NCI-H2029 (cell line): ENCODE data around the gene MKX.
"Not testable (repeated sequence)": the region's sequence is repeated elsewhere in the genome, so short reads cannot be mapped to it uniquely, and the experiment has no call there.

Experiments
- DNase-seq: peaks from one replicate; lab custom pipeline; 2025; lab: John Stamatoyannopoulos, UW

The MKX gene

DNA sequence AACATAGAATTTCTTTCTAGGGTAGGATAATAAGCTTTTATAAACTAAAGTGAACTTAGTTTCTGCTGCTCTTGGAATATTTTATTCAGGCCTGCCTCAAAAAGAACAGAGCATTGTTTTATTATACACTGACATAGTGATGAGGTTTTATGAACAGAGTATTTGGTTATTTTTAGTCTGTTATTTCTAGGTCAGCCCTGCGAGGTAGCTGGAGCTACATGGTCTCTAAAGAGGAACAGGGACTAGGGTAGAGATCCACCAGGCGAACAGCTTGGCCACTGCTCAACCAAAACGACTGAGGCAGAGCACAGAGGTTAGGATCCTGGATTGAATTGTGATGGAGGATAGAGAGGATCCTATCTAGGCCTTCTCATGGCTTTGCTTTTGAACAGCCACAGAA, 53.0 kb downstream of the MKX start:
- no peak for DNase-seq

DNA sequence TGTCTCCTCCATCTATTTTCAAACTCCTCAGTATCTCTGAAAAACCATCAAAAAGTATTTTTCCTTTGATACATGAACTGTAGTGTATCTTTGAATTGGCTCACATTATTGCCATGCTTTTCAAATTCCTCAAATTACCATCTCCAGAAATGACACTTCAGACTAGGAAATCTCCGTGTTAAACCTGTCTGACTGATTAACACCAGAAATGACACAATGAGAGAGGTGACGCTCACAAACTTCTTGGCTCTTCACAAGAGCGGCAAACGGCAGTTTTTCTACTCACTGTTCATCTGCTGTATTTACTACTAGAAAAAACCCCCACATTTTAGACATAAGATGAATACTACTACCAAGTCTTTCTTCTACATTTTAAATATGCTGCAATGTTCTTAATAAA, 56.6 kb downstream of the MKX start:
- no peak for DNase-seq

DNA sequence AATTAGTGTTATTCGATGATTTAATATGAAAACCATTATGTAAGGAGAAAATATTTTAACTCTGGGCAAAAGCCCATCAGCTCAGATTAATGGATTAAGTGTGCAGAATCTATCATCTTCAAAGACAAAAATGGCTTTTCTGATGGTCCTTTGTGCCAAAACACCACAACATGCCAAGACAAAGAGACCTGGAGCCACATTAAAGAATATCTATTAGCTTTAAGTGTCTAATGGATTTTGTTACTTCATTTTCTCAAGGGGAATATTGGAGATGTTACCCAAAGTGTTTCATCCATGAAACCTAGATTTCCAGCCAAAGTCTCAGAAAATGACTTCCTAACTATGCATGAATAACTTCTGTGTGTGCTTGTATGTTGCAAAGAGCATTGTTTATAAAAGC, 57.3 kb downstream of the MKX start:
- no peak for DNase-seq

DNA sequence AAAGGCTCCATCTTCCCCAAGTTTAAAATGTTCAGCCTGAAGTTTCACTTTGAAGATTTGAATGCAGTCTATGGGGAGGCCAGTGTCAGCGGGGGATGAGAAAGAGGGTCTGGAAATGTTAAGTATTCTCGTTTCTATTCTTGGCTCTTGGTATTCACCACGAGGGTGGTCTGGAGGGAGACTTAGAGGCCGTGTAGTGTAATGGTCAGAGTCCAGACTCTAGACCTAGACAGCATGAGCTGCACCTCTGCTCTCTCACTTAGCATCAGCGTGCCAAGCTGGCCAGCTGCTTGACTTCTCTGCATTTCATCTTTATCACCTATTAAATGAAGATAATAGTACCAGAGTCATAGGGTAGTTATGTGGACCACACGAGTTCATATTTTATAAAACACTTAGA, 57.9 kb downstream of the MKX start:
- no peak for DNase-seq

DNA sequence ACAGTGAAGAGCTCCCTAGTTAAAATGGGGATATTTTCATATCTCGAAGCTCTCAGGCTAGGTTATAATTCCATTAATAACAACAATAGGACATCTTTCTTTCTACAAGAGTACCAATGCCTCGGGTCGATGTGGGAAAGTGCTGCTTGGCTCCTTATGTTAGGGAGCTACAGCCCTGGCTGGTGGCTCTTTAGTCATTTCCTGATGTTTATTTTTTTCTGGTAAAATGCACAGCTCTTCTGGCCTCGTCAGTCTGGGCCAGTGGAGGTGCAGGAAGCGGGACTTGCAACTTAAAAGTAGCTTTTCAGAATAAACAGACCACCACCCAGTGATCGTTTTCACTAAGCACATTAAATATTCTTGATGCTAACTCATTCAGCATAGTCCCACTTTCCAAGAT, 58.3 kb downstream of the MKX start:
- no peak for DNase-seq

DNA sequence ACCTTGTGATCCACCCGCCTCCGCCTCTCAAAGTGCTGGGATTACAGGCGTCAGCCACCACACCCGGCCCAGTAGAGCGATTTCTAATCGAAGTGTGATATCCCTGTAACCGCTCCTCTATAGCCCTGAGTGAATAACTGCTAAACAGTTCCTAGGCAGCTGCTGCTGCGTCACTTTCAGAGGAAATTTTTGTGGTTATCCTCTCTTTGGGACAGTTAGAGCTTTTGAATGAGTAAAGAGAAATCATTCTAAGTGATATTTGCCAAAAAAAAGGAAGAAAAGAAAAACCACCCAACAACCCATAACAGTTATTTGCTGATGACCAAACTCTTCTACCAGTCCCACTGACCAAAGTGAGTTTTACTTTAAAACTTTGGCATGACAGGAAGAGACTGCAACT, 59.9 kb downstream of the MKX start:
- no peak for DNase-seq

DNA sequence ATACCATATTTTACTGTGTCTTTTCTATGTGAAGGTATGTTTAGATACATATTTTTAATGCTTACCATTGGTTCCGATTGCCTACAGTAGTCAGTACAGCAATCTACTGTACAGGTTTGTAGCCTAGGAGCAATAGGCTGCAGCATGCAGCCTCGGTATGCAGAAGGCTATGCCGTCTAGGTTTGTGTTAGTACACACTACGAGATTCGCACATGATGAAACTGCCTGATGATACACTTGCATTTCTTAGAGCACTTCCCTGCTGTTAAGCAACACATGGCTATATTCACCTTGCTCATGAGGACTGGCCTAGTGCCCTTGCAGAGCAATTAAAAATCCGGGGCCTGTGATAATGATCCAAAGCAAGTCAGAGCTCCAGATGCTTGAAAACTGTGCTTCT, 62.4 kb downstream of the MKX start:
- DNase-seq, result no peak

DNA sequence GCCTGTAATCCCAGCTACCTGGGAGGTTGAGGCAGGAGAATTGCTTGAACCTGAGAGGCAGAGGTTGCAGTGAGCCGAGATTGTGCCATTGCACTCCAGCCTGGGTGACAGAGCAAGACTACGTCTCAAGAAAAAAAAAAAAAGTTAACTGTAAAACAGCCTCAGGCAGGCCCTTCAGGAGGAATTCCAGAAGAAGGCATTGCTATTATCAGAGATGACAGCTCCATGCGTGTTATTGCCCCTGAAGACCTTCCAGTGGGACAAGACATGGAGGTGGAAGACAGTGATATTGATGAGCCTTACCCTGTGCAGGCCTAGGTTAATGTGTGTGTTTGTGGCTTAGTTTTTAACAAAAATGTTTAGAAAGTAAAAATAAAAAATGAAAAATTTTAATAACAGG, 63.8 kb downstream of the MKX start:
- DNase-seq, result not testable (repeated sequence)

DNA sequence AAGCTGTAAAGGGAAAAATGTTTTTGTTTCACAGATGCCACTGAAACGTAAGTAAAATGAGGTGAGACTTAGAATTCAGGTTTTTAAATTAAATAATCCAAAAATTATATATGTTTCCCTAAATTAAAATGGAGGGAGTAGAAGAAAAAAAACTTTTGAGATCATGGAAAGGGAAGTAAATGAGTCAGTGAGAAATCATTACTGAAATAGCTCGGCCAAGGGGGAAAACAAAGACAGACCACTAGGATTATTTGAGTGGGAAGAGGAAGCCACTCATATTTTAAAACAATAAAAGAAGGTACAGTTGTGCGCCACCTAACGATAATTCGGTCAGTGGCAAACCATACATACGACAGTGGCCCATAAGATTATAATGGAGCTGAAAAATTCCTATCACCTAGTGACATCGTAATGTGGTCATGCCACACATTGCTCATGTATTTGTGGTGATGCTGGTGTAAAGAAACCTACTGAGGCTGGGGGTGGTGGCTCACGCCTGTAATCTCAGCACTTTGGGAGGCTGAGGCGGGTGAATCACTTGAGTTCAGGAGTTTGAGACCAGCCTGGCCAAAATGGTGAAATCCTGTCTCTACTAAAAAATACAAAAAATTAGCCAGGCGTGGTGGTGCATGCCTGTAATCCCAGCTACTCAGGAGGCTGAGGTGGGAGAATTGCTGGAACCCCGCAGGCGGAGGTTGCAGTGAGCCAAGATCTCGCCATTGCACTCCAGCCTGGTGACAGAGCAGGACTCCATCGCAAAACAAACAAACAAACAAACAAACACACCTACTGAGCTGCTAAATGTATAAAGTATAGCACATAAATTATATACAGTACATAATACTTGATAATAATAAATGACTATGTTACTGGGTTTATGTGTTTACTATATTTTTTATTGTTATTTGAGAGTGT, 64.7 kb downstream of the MKX start:
- no peak for DNase-seq

DNA sequence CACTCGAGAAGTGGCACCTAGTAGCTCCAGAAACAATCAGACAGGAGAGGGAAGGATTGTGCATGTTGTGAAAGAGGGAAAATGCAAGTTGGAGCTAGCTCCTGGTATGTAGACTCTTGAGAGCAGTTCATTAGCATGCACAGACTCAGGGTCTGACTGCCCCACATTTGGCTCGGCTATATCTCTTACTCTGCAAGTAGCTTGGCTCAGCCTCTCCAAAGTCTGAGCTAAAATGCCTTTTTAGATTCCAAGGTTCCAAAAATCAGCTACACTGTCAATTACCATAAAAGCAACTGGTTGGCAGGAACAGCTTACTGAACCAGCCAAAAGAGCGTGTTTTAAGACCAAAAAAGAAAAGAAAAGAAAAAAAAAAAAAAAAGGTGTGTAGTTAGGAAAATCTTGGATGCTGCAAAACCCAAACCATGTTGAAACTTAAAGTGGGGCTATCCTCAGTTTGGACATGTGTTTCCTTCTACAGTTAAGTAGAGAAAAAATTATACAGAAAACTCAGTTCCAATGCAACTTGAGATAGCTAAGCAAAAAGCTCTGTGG, 65.5 kb downstream of the MKX start:
- DNase-seq, result no peak

DNA sequence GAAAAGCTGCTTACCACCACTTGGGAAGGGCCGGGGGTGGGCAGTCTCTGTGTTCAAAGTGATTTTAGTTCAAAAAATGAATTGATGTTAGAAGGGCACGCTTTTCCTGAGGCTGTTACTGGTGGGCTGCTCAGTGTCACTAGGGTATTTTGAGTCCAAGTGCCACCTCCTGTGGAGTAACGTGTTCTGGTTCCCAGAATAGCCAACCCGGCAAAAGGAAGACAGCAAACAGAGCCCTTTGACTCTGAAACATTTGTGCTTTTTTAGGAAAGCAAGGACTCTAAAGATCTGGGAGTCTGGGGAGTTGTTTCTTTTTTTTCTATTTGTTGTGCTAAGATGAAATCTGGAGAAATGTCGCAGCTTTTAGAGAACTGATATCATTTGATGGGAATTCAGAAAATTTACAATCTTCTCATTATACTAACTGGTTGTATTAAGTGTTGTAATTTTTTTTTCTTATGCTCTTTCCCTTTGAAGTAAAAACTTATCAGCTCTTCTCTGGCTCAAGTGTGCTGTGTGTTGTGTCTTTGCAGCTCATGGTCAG, 66.2 kb downstream of the MKX start:
- no peak for DNase-seq

DNA sequence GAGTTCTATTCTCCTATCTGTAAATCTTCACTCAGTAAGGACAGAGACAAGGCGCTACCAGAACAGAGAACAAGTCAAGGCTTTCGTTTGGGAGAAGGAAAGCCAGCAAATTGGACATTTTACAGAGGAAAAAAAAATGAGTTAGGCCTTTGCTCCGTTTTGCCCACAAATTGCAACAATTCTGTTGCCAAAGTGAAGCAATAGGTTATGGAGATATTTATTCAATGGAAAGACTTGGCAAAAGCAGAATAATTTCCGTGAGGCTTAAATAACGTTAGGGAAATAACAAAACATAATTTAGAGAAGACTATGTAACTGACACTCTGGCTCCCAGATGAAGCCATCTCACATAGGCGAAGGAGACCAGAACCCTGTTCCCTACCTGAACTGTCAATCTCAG, 67.5 kb downstream of the MKX start:
- no peak for DNase-seq

DNA sequence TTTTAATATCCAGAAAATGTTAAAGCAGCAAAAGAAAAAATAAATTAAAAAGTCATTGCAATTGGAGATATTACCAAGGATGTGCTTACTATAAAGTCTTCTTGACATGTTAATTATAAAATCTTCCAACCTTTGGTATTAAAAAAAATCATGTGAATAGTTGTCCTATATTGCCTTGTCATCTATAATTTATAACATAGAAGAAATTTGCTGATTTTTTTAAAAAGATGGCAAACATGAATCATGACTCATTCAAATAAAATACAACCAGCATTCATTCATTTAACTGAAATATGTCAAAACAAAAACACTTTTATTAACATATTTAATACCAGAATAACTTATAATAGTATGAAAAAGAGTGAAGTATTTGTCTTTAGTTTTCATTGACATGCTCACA, 72.6 kb downstream of the MKX start:
- DNase-seq, result no peak

DNA sequence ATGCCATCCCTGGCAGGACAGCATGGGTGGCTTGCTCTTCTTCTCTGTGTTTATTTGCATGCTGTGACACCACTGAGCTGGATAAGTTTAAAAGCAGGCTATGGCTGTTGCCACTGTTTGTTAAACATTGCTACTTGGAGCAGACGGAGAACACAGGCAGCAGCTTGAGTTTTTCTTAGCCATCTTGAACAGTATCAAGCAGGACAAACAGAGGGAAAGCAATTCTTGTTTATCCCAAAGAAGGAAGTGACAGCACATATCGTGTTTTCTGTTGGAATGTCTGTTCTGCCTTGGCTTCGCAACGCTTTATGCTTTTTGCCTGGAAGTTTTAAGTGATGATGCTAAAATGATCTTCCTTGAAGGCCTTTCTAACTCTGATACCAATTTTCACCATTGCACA, 73.8 kb downstream of the MKX start:
- no peak for DNase-seq

DNA sequence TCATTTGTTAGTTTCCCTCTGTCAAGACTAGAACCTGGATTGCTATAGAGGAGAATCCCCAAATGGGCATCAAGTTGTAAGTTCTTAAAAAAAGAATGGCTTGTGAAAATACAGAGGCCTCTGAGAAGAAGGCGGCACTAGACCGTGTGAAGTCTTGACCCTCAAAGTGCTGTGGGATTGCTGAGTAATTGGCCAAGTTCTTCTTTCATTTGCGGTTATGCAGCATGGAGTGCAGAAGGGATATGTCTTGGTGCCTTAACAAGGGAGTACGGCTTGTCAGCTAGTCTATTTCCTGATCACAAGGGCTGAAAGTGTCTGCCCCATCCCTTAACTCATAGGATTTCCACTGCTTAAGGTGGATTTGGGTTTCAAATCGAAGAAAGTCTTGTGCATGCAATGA, 81.2 kb downstream of the MKX start:
- no peak for DNase-seq

DNA sequence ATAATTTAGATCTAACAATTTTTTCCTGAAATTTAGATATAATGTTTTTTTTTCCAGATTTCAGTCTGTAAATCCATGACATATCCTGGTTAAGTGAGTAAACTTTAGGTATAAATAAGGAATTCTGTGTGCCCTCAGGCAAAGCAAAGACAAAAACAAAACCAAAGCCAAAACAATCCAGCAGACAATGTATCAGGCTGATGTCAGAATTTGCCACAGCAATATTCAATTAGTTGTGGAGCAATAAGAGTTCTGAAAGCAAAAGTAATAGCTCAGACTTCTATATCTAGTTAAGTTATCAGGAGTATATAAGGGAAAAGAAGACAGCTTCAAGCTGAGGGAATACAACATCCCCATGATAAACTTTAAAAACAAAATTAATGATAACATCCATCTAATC, 82.0 kb downstream of the MKX start:
- no peak for DNase-seq

DNA sequence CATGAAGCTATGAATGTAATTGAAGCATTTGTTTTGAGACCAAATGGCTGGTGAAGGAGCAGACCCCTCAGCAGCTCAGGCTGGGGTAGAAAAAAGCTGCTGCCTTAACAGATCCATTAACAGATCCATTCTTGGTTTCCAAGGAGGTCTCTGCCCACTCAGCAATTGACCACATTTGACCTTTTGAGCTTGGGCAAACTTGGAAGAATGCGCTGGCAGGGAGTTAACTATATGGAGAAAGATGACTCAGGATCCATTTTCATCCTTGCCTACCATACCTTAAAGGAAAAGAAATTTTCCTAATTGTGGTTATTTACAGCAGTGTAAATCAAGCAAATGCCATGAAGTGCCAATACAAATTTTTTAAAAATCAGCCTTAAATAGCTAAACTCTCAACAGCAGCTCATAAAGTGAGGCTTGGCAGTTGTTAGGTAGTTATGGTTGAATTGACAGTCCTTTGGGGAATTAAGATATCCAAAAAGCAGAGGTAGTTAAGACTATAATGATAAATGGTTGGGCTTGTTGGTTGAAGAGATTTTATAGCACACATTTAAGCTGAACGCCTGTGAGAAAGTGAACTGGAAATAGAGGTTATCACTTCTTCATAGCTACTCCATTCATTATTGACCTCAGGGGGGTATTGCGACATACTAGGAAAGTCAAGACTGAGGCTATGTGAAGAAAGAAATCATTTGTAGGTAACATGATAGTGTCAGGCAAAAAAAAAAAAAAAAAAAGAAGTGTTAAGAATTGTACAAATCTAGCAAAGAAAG, 83.9 kb downstream of the MKX start:
- no peak for DNase-seq

DNA sequence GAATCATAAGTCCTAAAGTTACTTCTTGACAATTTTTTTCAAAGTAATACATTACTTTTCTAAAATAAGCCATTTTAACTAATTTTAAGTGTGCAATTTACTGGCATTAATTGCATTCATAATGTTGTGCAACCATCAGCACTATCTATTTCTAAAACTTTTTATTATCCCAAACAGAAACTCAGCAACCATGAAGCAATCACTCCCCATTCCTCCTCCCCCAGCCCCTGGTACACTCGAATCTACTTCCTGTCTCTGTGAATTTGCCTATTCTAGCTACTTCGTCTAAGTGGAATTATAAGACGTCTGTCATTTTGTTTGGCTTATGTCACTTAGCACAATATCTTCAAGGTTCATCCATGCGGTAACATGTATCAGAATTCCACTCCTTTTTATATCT, 84.9 kb downstream of the MKX start:
- DNase-seq, result no peak

DNA sequence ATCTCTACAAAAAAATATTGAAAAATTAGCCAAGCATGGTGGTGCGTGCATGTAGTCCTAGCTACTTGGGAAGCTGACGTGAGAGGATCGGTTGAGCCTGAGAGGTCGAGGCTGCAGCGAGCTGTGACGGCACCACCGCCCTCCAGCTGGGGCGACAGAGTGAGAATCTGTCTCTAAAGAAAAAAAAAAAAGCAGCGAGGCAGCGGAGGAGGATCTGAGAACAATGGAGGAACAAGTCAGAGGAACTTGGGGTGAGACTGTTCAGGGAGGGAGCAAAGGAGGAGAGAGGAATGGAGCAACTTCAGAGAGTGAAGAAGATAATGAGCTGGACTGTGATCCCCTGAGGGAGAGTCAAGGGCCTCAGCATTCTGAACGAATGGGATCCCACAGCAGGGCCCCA, 85.4 kb downstream of the MKX start:
- DNase-seq, result no peak

DNA sequence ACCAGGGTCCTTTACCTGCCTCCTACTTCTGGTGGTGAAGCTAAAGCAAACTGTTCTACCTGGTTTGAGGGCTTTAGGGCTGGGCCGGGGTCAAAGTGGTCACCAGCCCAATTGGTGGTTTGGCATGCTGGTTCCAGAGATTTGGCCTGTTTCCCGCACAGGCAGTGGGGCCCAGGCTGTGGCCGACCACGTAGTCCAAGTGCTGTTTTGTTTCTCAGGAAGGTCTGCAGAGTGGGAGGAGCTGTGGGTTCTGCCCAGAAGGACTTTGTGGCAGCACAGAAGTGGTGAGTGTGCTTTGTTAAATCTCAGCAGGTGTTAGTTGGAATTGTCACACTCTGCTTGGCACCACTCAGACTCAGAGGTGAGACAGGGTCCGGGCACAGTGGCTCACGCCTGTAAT, 85.8 kb downstream of the MKX start:
- DNase-seq, result no peak

DNA sequence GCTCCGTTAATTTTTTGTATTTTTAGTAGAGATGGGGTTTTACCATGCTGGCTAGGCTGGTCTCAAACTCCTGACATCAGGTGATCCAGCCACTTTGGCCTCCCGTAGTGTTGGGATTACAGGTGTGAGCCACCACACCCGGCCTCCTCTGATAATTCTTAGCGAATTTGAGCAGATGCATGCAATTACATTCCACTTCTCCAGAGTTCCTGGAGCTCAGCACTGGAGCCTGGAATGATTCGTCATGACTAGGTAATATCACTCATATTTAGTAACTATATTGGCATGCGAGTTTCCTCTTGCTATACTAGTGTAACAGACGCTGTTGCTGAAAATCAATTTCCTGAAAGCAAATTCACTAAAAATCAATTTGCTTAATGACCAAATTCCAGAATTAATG, 86.8 kb downstream of the MKX start:
- no peak for DNase-seq

DNA sequence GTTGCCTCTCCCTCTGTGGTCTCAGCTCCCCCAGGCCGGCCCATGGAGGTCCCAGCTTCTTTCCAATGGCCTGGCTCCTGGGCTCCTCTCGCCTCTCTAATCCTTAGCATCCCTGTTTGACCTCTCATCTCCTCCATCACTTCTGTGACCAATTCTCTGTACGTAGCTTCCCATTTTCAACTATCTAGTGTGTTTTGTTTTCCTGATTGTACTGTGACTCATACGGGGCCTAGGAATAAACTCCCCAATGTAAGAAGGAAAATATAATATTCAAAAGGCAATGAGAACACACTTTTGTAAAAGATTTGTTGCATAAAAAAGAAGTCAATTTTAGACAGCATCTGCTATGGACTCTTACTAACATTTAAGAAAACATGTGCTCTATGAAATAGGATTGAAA, 90.3 kb downstream of the MKX start:
- no peak for DNase-seq

DNA sequence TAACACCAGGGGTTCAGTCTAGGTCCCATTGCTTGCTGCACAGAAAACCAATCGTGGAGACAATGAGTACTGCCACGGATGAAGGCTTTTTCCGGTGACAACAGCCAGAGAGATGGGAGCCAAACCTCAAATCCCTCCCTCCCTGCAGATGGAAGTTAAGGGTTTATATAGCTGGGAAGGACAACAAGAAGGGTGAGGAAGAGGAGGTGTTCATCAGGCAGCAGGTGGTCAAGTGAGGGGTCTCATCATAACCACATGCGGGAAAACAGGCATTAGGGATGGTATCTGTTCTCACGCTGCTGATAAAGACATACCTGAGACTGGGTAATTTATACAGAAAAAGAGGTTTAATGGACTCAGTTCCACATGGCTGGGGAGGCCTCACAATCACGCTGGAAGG, 91.3 kb downstream of the MKX start:
- no peak for DNase-seq
